NCI-H446 (cell line): Measurements from ENCODE around the gene PLPP6.

Experiments
- DNase-seq, 2 experiments: peaks; one replicate each; lab custom pipeline; 2025; lab: John Stamatoyannopoulos, UW

PLPP6 gene

GRCh38 chr9:4662989-4663792 lies 1.1 kb downstream of the PLPP6 start:
- no peak for DNase-seq

GRCh38 chr9:4663956-4664355 lies 1.9 kb downstream of the PLPP6 start:
- DNase-seq = no peak

GRCh38 chr9:4665357-4665756 lies 3.3 kb downstream of the PLPP6 start:
- peak in 1 of 2 experiments; percentile 36 for DNase-seq

GRCh38 chr9:4666042-4666699 lies 4.1 kb downstream of the PLPP6 start, which contains the start of gene SPATA6L:
Gene SPATA6L (minus strand): TSS chr9:4666480. CDS start chr9:4666250, 230 bp downstream.
- DNase-seq = peak; percentile 30 to 79

GRCh38 chr9:4667681-4668080 lies 5.6 kb downstream of the PLPP6 start:
- no peak for DNase-seq

GRCh38 chr9:4668604-4669003 lies 6.5 kb downstream of the PLPP6 start:
- DNase-seq = no peak

GRCh38 chr9:4669890-4670289 lies 7.8 kb downstream of the PLPP6 start:
- DNase-seq = no peak

- DNase-seq = no peak
Measured at GRCh38 chr9:4670591-4670990, 8.5 kb downstream of the PLPP6 start.

GRCh38 chr9:4671737-4672136 lies 9.6 kb downstream of the PLPP6 start:
- DNase-seq = no peak

- no peak for DNase-seq
Measured at GRCh38 chr9:4674783-4675182, 12.7 kb downstream of the PLPP6 start.

- DNase-seq = no peak
Measured at GRCh38 chr9:4677392-4677791, 15.3 kb downstream of the PLPP6 start.

- peak in 1 of 2 experiments; percentile 67 for DNase-seq
Measured at GRCh38 chr9:4678679-4679267, 16.7 kb downstream of the PLPP6 start.

GRCh38 chr9:4679268-4680172 lies 17.4 kb downstream of the PLPP6 start, which contains the start of gene CDC37L1:
Gene CDC37L1 (plus strand): TSS chr9:4679569. CDS start chr9:4679768, 199 bp downstream.
- DNase-seq = peak; percentile 95 to 99

GRCh38 chr9:4680173-4680525 lies 18.1 kb downstream of the PLPP6 start:
- DNase-seq = peak in 1 of 2 experiments; percentile 34

GRCh38 chr9:4680750-4681149 lies 18.7 kb downstream of the PLPP6 start:
- DNase-seq = no peak

GRCh38 chr9:4684820-4685219 lies 22.7 kb downstream of the PLPP6 start:
- DNase-seq = no peak

GRCh38 chr9:4686112-4686511 lies 24.0 kb downstream of the PLPP6 start:
- DNase-seq = no peak

- DNase-seq = no peak
Measured at GRCh38 chr9:4686584-4686983, 24.5 kb downstream of the PLPP6 start.

- DNase-seq = no peak
Measured at GRCh38 chr9:4689021-4689420, 26.9 kb downstream of the PLPP6 start.

- DNase-seq = no peak
Measured at GRCh38 chr9:4689687-4690104, 27.6 kb downstream of the PLPP6 start.

GRCh38 chr9:4690144-4690543 lies 28.1 kb downstream of the PLPP6 start:
- no peak for DNase-seq

- no peak for DNase-seq
Measured at GRCh38 chr9:4691795-4692194, 29.7 kb downstream of the PLPP6 start.
